Glutamatergic neuron (in vitro differentiated cells): ENCODE data around the gene GALNT2. TPM values are rescaled to one million over a fixed set of nuclear protein-coding genes. Genes with fewer than 3 reads are reported as not detected.

Source experiments
- DNase-seq: peaks from one replicate; pipeline ENCODE4 v3.0.0; 2022
- H3K27ac Mint-ChIP-seq: one replicate; pipeline ENCODE4 v1.8.0; 2020; ENCODE audit warnings: mild to moderate bottlenecking, mixed read lengths, inconsistent platforms; ENCODE audit not compliant: unreplicated experiment
- H3K27me3 Mint-ChIP-seq: one replicate; pipeline ENCODE4 v1.8.0; 2020; ENCODE audit warnings: mild to moderate bottlenecking, moderate library complexity, mixed read lengths, inconsistent platforms; ENCODE audit not compliant: unreplicated experiment
- H3K36me3 Mint-ChIP-seq: one replicate; pipeline ENCODE4 v1.8.0; 2020; ENCODE audit warnings: mild to moderate bottlenecking, mixed read lengths, inconsistent platforms; ENCODE audit not compliant: unreplicated experiment
- H3K4me1 Mint-ChIP-seq: one replicate; pipeline ENCODE4 v1.8.0; 2020; ENCODE audit warnings: mild to moderate bottlenecking, low read depth, mixed read lengths, inconsistent platforms; ENCODE audit not compliant: unreplicated experiment
- H3K4me3 Mint-ChIP-seq: one replicate; pipeline ENCODE4 v1.8.0; 2020; ENCODE audit warnings: mild to moderate bottlenecking, mixed read lengths, inconsistent platforms; ENCODE audit not compliant: unreplicated experiment
- H3K9me3 Mint-ChIP-seq: one replicate; pipeline ENCODE4 v1.8.0; 2020; ENCODE audit warnings: mild to moderate bottlenecking, moderate library complexity, mixed read lengths, inconsistent platforms; ENCODE audit not compliant: unreplicated experiment
- CTCF ChIP-seq: fragments of 200-600 bp; sonication (generic); IDR thresholded peaks from one replicate; pipeline ENCODE4 v1.5.0; 2021; ENCODE audit not compliant: partially characterized antibody, unreplicated experiment
- total RNA-seq: library from RNA; stranded (reverse); fragmentation: NEBNext Ultra II Directional; extraction: Animal tissue kit (Norgen Biotek cat#: 25700); gene quantifications from one replicate; pipeline ENCODE4 v1.2.1, GENCODE V29; 2021; ENCODE audit not compliant: unreplicated experiment

The GALNT2 gene
- total RNA-seq, 1 donor from 2014 or later, result 35.2 TPM

GRCh38 chr1:230319014-230319747, 252.1 kb downstream of the GALNT2 start:
- no peak overlapping the region for H3K4me3 Mint-ChIP-seq
- TF ChIP-seq CTCF, result no peak
- H3K27me3 Mint-ChIP-seq, result peaks cover 4% of the 10 kb centered on the region
- no peak for DNase-seq
- peaks cover 6% of the 10 kb centered on the region for H3K9me3 Mint-ChIP-seq
- peaks cover 6% of the 10 kb centered on the region for H3K4me1 Mint-ChIP-seq
- H3K36me3 Mint-ChIP-seq, result peaks cover 2% of the 10 kb centered on the region
- H3K27ac Mint-ChIP-seq, result peak overlapping the region; percentile 12

GRCh38 chr1:230320804-230321203, 253.8 kb downstream of the GALNT2 start:
- Mint-ChIP-seq H3K27ac (peak overlapping the region; percentile 15), H3K4me1 (peaks cover 6% of the 10 kb centered on the region), H3K27me3 (peaks cover 8% of the 10 kb centered on the region), H3K36me3 (peaks cover 8% of the 10 kb centered on the region), H3K4me3 (no peak overlapping the region), H3K9me3 (peaks cover 4% of the 10 kb centered on the region)
- no peak for DNase-seq
- TF ChIP-seq CTCF, result no peak

- Mint-ChIP-seq H3K9me3 (peaks cover 4% of the 10 kb centered on the region), H3K4me3 (no peak overlapping the region), H3K27me3 (peaks cover 8% of the 10 kb centered on the region), H3K27ac (no peak overlapping the region), H3K36me3 (peaks cover 8% of the 10 kb centered on the region), H3K4me1 (peaks cover 6% of the 10 kb centered on the region)
- TF ChIP-seq CTCF, result no peak
- DNase-seq, result no peak
These were observed 254.3 kb downstream of the GALNT2 start for GRCh38 chr1:230321341-230321740.

- H3K27me3 Mint-ChIP-seq, result peaks cover 8% of the 10 kb centered on the region
- no peak for TF ChIP-seq CTCF
- H3K4me1 Mint-ChIP-seq, result peaks cover 6% of the 10 kb centered on the region
- no peak for DNase-seq
- peaks cover 7% of the 10 kb centered on the region for H3K9me3 Mint-ChIP-seq
- no peak overlapping the region for H3K4me3 Mint-ChIP-seq
- no peak overlapping the region for H3K27ac Mint-ChIP-seq
- H3K36me3 Mint-ChIP-seq, result peaks cover 8% of the 10 kb centered on the region
These were observed 254.8 kb downstream of the GALNT2 start for GRCh38 chr1:230321741-230322420.

GRCh38 chr1:230322421-230322756, 255.4 kb downstream of the GALNT2 start:
- peaks cover 8% of the 10 kb centered on the region for H3K27me3 Mint-ChIP-seq
- no peak overlapping the region for H3K4me3 Mint-ChIP-seq
- DNase-seq, result no peak
- H3K9me3 Mint-ChIP-seq, result peaks cover 8% of the 10 kb centered on the region
- no peak for TF ChIP-seq CTCF
- peaks cover 8% of the 10 kb centered on the region for H3K36me3 Mint-ChIP-seq
- H3K27ac Mint-ChIP-seq, result no peak overlapping the region
- H3K4me1 Mint-ChIP-seq, result peaks cover 6% of the 10 kb centered on the region
